Measurements from ENCODE around the gene GPSM3. TPM values are rescaled to one million over a fixed set of nuclear protein-coding genes. Genes with fewer than 3 reads are reported as not detected.
A peak's percentile ranks its signal among the peaks of the same experiment; 100 is the strongest.

Gene GPSM3
- total RNA-seq, 2 donors from 2014 or later = 6.7 to 8.6 TPM

DNA sequence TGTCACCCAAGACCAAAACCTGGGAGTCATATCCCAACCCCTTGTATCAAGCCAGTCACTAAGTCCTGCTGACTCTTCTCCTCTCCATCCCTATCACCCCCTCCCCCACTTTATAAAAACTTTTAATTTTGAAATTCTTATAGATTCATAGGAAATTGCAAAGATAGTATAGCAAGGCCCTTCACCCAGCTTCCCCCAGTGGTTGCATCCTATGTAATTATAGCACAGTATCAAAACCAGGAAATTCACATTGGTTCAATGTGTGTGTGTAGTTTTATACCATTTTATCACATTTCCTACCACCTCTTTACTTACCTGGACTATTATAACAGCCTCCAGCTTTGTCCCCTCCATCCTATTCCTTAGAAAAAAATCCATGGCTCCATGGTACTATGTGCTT, 34.4 kb downstream of the GPSM3 start:
- H3K4me1 ChIP-seq = peaks cover 4% of the 10 kb centered on the region
- H3K36me3 ChIP-seq = no peaks in the 10 kb centered on the region
- no peaks in the 10 kb centered on the region for H3K9me3 ChIP-seq
- no peak overlapping the region for H3K4me3 ChIP-seq
- no peak overlapping the region for H3K9ac ChIP-seq (ENCODE audit: low read depth in 2 of 2, low read length in 2 of 2)
- DNase-seq = no peak
- intact Hi-C loops (cut with DNase I) = loop anchor here (5.0 kb wide), 1 partner anchor 41 kb away; no protein-coding TSS in a partner anchor
- no peak overlapping the region for H3K27ac ChIP-seq
- no peaks in the 10 kb centered on the region for H3K27me3 ChIP-seq
- TF ChIP-seq, protein P1, sequence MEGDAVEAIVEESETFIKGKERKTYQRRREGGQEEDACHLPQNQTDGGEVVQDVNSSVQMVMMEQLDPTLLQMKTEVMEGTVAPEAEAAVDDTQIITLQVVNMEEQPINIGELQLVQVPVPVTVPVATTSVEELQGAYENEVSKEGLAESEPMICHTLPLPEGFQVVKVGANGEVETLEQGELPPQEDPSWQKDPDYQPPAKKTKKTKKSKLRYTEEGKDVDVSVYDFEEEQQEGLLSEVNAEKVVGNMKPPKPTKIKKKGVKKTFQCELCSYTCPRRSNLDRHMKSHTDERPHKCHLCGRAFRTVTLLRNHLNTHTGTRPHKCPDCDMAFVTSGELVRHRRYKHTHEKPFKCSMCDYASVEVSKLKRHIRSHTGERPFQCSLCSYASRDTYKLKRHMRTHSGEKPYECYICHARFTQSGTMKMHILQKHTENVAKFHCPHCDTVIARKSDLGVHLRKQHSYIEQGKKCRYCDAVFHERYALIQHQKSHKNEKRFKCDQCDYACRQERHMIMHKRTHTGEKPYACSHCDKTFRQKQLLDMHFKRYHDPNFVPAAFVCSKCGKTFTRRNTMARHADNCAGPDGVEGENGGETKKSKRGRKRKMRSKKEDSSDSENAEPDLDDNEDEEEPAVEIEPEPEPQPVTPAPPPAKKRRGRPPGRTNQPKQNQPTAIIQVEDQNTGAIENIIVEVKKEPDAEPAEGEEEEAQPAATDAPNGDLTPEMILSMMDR (IDR thresholded peaks at IDR 0.05) = no peak

DNA sequence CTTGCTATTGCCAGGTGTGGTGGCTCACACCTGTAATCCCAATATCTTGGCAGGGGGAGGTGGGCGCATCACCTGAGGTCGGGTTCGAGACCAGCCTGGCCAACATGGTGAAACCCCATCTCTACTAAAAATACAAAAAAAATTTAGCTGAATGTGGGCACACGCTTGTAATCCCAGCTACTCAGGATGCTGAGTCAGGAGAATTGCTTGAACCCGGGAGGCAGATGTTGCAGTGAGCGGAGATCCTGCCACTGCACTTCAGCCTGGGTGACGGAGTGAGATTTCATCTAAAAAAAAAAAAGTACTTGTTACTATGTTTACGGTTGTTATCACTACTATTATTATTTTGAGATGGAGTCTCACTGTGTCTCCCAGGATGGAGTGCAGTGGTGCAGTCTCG, 35.6 kb downstream of the GPSM3 start:
- no peaks in the 10 kb centered on the region for H3K27me3 ChIP-seq
- intact Hi-C loops (cut with DNase I) = loop anchor here (5.0 kb wide), 1 partner anchor 40 kb away; no protein-coding TSS in a partner anchor
- DNase-seq = no peak
- no peaks in the 10 kb centered on the region for H3K9me3 ChIP-seq
- peaks cover 4% of the 10 kb centered on the region for H3K4me1 ChIP-seq
- TF ChIP-seq, protein P1 (IDR thresholded peaks at IDR 0.05) = no peak
- no peaks in the 10 kb centered on the region for H3K36me3 ChIP-seq
- H3K27ac ChIP-seq = no peak overlapping the region
- no peak overlapping the region for H3K4me3 ChIP-seq
- H3K9ac ChIP-seq (ENCODE audit: low read depth in 2 of 2, low read length in 2 of 2) = no peak overlapping the region

DNA sequence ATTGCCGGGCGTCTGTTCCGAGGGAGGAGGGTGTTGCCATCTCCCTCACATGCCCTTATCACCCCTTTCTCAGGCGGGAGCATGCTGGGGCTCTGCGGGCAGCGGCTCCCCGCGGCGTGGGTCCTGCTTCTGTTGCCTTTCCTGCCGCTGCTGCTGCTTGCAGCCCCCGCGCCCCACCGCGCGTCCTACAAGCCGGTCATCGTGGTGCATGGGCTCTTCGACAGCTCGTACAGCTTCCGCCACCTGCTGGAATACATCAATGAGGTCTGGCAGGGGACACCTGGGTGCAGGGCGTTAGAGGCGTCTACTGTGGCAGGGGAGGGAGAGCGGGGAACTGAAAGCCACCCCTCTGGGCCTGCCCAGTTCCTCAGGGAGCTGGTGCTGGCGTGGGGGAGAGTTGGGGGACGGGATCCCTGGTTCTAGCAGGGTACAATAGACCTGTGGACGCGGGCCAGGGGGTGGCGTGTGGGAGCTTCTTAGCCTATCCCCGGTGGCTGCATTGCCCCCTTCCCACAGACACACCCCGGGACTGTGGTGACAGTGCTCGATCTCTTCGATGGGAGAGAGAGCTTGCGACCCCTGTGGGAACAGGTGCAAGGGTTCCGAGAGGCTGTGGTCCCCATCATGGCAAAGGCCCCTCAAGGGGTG, 37.8 kb downstream of the GPSM3 start:
- Histone ChIP-seq H3K27ac (peak overlapping the region; percentile 68), H3K27me3 (no peaks in the 10 kb centered on the region), H3K4me1 (peaks cover 4% of the 10 kb centered on the region), H3K9me3 (no peaks in the 10 kb centered on the region), H3K4me3 (peak overlapping the region; percentile 60), H3K36me3 (no peaks in the 10 kb centered on the region), H3K9ac (ENCODE audit: low read depth in 2 of 2, low read length in 2 of 2) (peak overlapping the region; percentile 68 to 98)
- peak; percentile 84 for DNase-seq
- TF ChIP-seq, protein P1 (IDR thresholded peaks at IDR 0.05) = peak; percentile 44
- intact Hi-C loops (cut with DNase I) = loop anchor here (5.0 kb wide), 1 partner anchor 37 kb away; no protein-coding TSS in a partner anchor

DNA sequence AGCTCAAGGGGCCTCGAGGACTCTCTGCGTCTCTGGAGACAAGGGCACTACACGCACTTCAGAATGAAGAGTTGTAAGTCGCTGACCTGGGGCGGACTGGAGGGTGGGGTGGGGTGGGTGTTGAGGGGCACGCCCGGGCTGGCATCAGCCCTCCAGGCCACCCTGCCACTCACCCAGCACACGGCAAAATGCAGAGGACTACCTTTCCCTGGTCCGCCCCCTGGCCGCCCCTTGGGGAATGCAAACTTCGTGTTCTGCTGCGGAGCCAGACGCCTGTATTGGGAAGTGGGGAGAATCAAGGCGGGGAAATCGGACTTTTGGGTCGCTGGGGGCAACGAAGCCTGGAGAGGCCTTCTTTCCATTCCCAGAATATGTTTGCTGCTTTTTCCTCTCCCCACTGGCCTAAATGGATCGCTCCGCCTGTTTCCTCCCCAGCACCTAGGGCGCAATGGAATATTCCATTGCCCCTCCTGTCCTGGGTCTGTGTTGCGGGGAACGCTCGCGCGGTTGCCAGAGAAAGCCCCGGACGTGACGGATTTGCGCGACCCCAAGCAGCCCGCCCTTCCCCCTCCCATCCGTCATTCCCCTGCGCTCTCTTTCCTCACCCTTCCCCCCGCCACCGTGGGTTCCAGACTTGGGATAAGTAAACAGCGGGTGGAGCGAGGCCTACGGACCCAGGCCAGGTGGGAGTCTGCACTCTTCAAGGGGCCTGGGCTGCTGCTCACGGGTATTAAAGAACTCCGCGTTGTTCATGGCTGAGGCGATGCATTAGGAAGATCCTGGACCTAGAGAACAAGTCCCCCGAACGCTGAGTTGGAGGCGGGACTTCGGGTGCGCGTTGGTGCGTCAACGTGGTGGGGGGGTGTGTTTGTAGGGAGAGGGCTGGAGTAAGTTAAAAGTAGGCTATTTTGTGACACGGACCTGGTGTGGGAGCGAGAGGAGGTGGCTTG, 38.6 kb downstream of the GPSM3 start, which contains the start of gene PPT2:
TSS of gene PPT2 (plus strand) at position 578 of the 950 bp plus-strand sequence. CDS start 454 bp downstream, outside the sequence.
- DNase-seq = peak; percentile 84
- Histone ChIP-seq H3K9me3 (no peaks in the 10 kb centered on the region), H3K9ac (ENCODE audit: low read depth in 2 of 2, low read length in 2 of 2) (peak within 1 kb of the TSS; percentile 68 to 98), H3K4me3 (peak within 1 kb of the TSS; percentile 60), H3K27me3 (no peaks in the 10 kb centered on the region), H3K4me1 (peaks cover 4% of the 10 kb centered on the region), H3K27ac (peak within 1 kb of the TSS; percentile 68), H3K36me3 (no peaks in the 10 kb centered on the region)
- TF ChIP-seq, protein P1 (IDR thresholded peaks at IDR 0.05) = no peak
- intact Hi-C loops (cut with DNase I) = no loop called here

DNA sequence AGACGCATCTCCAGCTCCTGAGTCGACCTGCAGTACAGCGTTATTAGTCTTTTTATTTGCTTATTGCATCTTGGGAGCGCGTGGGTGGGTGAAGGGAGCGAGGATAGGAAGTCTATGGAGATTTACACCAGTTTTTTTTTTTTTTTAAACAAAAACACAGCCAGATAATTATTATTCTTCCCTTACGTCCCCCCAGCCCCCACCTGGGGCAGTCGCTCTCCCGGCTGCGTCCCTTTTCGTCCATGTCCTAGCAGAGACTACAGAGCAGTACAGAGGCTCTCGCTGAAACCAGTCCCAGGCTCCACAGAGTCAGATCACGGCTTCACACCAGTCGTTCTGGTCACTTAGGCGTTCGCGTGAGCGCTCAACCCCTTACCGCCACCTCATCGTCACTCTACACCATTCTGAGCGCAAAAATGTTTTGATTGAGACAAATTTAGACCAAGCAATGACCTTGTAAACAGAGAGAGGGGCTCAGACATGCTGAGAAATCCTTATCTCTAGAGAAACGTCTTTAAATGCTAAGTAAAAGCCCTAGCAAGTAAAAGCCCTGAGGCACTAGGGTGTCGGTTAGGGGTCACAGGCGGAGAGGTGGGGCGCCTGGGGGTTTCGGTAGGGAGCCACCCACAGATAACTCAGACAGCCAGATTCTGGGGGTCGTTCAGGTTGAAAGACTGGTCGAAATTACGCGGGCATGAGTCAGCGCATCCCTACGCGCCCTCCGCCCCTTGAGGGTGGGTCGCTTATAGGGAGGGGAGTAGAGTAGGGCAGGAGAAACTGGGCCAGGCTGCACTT, 39.5 kb downstream of the GPSM3 start:
- H3K27ac ChIP-seq = peak overlapping the region; percentile 68
- peaks cover 4% of the 10 kb centered on the region for H3K4me1 ChIP-seq
- H3K4me3 ChIP-seq = peak overlapping the region; percentile 60
- TF ChIP-seq, protein P1 (IDR thresholded peaks at IDR 0.05) = no peak
- peak overlapping the region; percentile 68 to 98 for H3K9ac ChIP-seq (ENCODE audit: low read depth in 2 of 2, low read length in 2 of 2)
- intact Hi-C loops (cut with DNase I) = no loop called here
- no peaks in the 10 kb centered on the region for H3K36me3 ChIP-seq
- no peaks in the 10 kb centered on the region for H3K9me3 ChIP-seq
- DNase-seq = peak; percentile 46
- H3K27me3 ChIP-seq = no peaks in the 10 kb centered on the region

All from colonic mucosa (tissue), 4 donors.